GM19463 (cell line): ENCODE data around the gene CC2D2A.
"Not testable (repeated sequence)": the region's sequence is repeated elsewhere in the genome, so short reads cannot be mapped to it uniquely, and the experiment has no call there.

Source experiments
- ATAC-seq: cut with Tn5 transposase; IDR thresholded peaks from one replicate; pipeline ENCODE4 v1.9.1; 2021; ENCODE audit warnings: mild to moderate bottlenecking, moderate library complexity; ENCODE audit not compliant: unreplicated experiment

Gene CC2D2A

DNA sequence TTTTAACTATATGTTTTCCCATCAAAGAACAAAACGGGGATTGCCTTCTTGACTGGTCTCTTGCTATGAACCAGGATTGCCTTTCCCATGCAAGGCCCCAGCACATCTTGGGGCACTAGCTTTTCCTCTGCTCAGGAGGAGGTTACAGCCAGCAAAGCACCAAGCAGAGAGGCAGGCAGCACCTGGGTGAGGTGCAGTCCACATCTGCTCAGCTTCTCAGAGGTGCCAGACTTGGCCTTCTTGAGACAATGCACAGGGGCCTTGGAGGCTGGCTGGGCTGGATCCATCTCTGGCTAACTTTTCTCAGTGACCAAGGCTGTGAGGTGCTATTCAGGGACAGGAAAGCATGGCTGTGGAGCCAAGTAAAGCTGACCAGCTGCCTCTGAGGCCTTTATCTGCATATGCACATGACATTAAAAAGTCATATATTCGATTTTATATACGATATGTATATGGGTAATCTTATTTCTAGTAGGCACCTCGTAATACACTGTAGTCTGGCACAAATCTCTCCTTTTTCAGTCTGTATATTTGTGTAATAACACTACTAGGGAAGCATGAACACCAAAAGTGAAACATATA lies 86.9 kb downstream of the CC2D2A start:
- no peak for ATAC-seq

DNA sequence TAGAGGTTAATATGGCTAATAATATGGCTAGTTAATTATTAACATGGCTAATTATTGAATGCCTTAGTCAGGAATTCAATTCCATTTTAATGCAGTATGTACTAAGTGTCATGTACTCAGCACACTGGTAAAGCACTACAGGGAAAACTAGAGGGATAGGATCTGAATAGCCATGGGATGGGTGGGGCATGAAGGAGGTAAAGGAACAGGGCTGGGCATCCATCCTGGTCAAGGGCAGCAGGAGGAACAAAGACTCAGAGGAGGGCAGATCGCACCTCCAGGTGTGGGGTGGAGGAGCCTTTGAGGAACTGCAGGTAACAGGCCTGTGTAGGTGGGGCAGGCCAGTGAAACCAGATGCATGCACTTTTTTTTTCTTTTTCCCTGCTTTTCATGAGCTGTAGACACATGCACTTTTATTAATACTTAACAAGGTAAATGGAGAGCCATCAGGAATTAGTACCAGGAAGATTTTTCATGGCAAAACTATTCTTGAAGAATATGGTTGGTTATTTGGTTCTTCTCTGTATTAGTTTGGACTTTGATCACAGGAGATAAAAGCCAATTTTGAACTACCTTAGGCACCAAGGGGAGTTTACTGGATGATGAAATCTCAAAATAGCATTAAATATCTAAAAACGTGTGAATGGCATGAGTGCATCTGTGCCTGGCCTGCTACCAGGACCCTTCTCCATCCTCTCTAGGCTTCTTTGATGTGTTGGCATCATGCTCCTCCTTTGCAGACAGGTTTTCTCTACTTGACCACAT lies 88.3 kb downstream of the CC2D2A start:
- ATAC-seq: no peak

DNA sequence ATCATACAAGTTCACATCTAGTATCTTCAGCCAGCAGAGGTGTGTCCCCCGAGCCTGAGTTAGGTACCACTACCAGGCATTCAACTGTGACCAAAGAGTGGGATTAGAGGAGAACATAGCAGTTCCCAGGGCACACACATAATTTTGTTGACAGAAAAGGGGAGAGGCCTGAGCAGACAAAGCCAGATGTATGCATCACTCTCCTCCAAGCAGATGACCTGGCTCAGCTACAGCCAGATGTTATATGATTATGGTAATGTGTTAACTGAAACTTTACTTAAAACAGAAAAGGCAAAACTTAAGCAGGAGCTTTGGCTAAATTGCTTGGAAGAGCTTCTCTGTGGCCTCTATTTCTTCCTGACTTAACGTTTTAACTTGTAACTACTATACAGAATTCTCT lies 88.9 kb downstream of the CC2D2A start:
- ATAC-seq: no peak

GRCh38 chr4:15562114-15562513 lies 92.4 kb downstream of the CC2D2A start:
- ATAC-seq: no peak

DNA sequence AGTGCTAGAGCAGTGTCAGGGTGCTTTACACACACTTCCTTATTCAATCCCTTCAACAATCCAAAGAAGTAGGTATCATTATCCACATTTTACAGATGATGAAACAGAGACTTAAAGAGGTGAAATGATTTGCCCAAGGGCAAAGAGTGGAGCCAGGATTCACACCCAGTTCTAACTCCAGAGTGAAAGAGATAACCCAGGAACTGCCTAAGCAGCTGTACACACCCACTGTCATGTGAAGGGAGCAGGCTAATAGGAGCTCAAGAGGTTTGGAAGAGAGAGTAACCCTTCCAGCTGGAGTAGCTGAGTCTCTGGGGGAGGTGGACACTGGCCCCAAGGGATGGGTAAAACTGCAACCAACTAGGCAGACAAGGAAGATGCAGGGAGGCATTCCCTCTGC lies 92.9 kb downstream of the CC2D2A start:
- ATAC-seq: no peak

DNA sequence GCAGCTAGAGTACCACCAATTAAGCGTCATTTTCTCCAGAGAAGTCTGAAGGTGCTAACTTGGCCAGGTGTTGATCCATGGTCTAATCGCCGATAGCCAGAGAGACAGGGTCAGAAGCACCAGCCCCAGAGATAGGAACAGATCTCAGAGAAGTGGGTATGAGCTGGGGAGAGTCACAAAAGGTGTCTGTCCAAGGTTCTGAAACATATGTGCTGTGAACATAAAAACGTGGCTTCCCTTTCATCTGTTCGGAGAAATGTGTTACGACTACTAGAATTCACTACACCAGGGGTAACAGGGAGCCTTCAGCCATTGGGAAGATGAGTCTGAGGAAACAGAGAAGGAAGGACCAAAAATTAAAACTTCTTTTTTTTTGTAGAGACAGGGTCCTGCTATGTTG lies 94.2 kb downstream of the CC2D2A start:
- ATAC-seq: no peak

GRCh38 chr4:15568821-15569220 lies 99.1 kb downstream of the CC2D2A start:
- no peak for ATAC-seq

DNA sequence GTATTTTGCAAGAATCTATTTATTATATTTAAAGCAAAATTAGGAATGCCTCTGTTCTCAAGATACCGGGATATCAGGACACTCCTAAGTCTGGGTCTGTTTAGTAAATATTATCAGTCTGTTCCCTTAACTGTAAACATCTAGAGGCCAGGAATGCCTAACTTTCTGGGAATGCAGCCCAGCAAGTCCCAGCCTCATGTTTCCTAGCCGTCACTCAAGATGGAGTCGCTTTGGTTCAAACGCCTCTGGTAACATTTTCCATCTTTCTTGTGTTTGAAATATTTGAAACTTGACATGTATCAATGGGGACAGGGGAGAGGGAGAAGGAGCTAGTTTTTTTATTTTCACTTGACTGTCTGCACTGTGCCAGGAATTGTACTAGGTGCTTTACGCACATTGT lies 100.1 kb downstream of the CC2D2A start:
- ATAC-seq: no peak

- ATAC-seq: no peak
These were observed 106.3 kb downstream of the CC2D2A start for GRCh38 chr4:15575966-15576365.

- ATAC-seq: no peak
These were observed 107.8 kb downstream of the CC2D2A start for GRCh38 chr4:15577508-15577907.

DNA sequence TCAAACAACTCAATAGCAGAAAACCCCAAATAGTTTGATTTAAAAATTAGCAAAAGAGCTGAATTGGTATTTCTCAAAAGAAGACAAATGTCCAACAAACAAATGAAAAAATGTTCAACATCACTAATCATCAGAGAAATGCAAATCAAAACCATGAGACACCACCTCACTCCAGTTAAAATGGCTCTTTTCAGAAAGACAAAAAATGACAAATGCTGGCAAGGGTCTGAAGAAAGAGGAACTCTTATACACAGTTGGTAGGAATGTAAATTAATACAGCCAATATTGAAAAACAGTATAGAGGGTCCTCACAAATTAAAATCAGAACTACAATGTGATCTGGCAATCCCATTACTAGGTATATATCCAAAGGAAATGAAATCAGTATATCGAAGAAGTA lies 115.1 kb downstream of the CC2D2A start:
- ATAC-seq: no peak

- ATAC-seq: no peak
These were observed 115.6 kb downstream of the CC2D2A start for GRCh38 chr4:15585331-15585730.

GRCh38 chr4:15586066-15586465 lies 116.4 kb downstream of the CC2D2A start:
- ATAC-seq: no peak

- ATAC-seq: no peak
These were observed 118.0 kb downstream of the CC2D2A start for GRCh38 chr4:15587649-15588048.

GRCh38 chr4:15592799-15593198 lies 123.1 kb downstream of the CC2D2A start:
- no peak for ATAC-seq

DNA sequence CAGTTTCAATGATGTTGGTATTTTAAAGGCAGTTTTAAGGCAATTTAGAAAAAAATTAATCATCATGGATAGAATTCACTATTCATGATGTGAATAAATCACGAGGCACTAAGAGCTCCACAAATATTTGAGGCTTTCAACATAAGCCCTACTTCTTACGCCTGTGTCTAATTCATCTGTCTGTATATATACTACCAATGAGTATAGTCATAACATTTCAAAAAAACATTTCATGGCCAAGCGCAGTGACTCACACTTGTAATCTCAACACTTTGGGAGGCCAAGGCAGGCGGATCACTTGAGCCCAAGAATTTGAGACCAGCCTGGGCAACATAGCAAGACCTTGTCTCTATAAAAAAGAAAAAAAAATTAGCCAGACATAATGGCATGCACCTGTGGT lies 129.0 kb downstream of the CC2D2A start:
- ATAC-seq: no peak

DNA sequence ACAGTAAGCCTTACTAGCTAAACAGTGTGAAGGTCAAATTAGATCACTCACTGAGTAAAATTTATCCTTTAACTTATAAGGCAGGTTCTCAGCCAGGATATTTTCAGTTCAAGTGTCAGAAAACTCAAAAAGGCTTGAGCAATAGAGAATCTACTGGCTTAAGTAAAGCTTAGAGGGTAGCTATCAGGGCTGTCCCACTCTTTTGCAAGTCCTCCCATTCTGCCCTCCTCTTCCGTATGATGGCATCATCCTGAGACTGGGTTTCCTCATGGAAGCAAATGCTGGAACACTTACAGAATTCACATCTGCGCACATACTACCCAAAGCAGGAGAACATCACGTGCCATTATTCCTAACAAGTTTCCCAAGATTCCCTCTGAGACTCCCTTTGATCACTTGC lies 130.5 kb downstream of the CC2D2A start:
- no peak for ATAC-seq

DNA sequence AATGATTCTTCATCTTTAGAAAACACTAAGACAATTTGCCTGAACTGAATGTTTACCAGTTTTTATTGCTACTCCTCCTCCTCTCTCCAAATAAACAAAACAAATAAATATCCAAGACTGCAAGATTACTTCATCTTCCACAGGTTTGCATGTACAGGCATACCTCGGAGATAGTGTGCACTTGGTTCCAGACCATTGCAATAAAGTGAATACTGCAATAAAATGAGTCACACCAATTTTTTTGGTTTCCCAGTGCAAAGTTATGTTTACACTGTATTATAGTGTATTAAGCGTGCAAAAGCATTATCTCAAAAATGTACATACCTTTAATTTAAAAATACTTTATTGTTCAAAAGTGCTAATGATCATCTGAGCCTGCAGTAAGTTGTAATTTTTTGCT lies 132.2 kb downstream of the CC2D2A start:
- ATAC-seq: no peak

DNA sequence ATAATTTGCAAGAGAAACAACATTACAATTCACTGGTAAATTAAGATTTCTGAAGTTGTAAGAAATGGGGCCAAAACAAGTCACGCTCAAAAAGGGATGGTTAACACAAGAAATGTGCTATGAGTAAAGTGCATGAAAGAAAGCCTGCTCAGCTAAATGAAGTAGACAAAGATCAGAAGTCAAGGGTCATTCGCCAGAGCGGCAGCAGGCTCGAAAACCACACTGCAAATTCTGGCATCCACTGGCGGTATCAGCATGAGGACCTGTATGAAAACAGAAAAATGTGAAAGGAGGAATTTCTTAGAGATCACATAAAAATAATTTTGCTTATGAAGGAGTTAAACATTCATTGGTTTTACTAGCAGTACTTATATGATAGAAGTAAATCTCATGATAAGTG lies 135.9 kb downstream of the CC2D2A start:
- ATAC-seq: no peak

DNA sequence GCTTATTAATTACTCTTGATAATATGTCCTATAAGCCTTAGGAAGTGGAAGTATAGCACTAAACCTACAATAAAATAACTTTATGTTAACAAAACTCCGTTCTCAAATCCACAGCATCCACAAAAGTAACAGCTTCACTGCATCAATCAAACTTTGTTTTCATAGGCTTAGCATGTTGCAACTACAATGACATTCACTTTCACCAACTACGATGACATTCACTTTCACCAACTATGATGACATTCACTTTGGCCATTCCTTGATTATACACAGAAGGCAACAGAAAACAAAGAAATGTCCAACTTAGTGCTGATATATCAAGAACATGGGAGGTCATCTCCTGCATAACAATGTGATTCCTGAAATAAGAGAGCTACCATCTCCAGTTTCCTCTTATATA lies 141.2 kb downstream of the CC2D2A start:
- no peak for ATAC-seq

DNA sequence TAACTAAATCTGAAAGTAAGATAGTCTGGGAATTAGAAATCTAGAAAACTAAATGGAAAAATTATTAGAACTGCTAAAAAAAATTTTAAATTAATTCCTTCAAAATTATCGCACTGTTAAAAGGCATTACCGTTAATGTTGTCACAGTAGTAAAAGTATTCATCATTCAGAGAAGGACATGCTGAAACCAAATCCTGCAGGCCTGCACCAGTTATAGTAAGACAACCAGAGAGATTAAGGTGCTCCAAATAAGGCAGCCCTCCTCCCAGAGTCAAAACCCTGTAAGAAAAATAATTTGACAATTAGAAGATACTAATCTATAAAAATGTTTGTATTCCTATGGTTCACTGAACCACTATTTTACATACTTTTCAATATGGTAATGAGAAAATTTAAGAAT lies 142.5 kb downstream of the CC2D2A start:
- ATAC-seq: no peak

DNA sequence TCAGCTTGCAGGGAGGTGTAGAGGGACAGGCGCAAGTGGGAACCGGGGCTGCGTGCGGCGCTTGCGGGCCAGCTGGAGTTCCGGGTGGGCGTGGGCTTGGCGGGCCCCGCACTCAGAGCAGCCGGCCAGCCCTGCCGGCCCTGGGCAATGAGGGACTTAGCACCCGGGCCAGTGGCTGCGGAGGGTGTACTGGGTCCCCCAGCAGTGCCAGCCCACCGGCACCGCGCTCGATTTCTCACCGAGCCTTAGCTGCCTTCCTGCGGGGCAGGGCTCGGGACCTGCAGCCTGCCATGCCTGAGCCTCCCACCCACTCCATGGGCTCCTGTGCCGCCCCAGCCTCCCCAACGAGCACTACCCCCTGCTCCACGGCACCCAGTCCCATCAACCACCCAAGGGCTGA lies 145.2 kb downstream of the CC2D2A start:
- not testable (repeated sequence) for ATAC-seq

DNA sequence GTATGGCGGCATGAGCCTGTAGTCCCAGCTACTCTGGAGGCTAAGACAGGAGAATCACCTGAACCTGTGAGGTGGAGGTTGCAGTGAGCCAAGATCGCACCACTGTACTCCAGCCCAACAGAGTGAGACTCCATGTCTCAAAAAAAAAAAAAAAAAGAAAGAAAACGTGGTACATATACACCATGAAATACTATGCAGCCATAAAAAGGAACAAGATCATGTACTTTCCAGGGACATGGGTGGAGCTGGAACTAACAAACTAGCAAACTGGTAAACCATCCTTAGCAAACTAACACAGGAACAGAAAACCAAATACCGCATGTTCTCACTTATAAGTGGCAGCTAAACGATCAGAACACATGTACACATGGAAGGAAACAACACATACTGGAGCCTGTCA lies 147.7 kb downstream of the CC2D2A start:
- ATAC-seq: not testable (repeated sequence)
